HEK293 (cell line): ENCODE results near the gene RPS29.
"Not testable (repeated sequence)": the region's sequence is repeated elsewhere in the genome, so short reads cannot be mapped to it uniquely, and the experiment has no call there.

Experiments
- CTCF ChIA-PET: fragments of 350-600 bp; formaldehyde crosslinking; extraction: SDS; loops from one replicate; lab custom pipeline; 2021; ENCODE audit warnings: antibody characterized with exemption; lab: Yijun Ruan, JAX
- POLR2A ChIA-PET: fragments of 300-600 bp; formaldehyde crosslinking; extraction: SDS; loops from one replicate; lab custom pipeline; 2020; ENCODE audit warnings: antibody characterized with exemption, inconsistent platforms; lab: Yijun Ruan, JAX
- H3K27ac ChIP-seq: fragments of 200-500 bp; sonication (Bioruptor generic); 2 replicates; pipeline ENCODE4 v1.5.1; 2014; ENCODE audit warnings: low read depth, low read length, control low read depth, inconsistent platforms; ENCODE audit errors: extremely low read depth
- H3K36me3 ChIP-seq, 2 experiments: fragments of 200-500 bp in 1 of 2; sonication (Bioruptor generic) in 1 of 2; 1 replicate in 1 of 2; 2 replicates in 1 of 2; pipeline ENCODE4 v1.5.1; 2014 to 2017; ENCODE audit warnings: inconsistent platforms in 2 of 2, low read length in 2 of 2; ENCODE audit not compliant: control insufficient read depth in 2 of 2, insufficient read depth in 1 of 2
- H3K4me1 ChIP-seq: fragments of 200-500 bp; sonication (Bioruptor generic); 2 replicates; pipeline ENCODE4 v1.5.1; 2014; ENCODE audit warnings: mild to moderate bottlenecking, low read length, inconsistent platforms; ENCODE audit not compliant: control insufficient read depth, insufficient read depth
- H3K4me3 ChIP-seq: 2 replicates; pipeline ENCODE4 v1.5.1; 2011; ENCODE audit warnings: low read depth, mild to moderate bottlenecking, control low read depth, low read length, moderate library complexity
- H3K9me3 ChIP-seq: fragments of 200-500 bp; sonication (Bioruptor generic); 2 replicates; pipeline ENCODE4 v1.5.1; 2014; ENCODE audit warnings: low read depth, low read length, inconsistent platforms; ENCODE audit not compliant: control insufficient read depth, insufficient read depth
- FEZF1 ChIP-seq: fragments of 450-650 bp; formaldehyde crosslinking; IDR thresholded peaks from 2 replicates; pipeline ENCODE4 v1.5.1; 2016; ENCODE audit warnings: missing biosample characterization, missing genetic modification characterization
- ZBTB21 ChIP-seq: fragments of 450-650 bp; formaldehyde crosslinking; IDR thresholded peaks from 2 replicates; pipeline ENCODE4 v1.5.1; 2017; ENCODE audit warnings: missing biosample characterization, missing genetic modification characterization
- ZBTB49 ChIP-seq: fragments of 450-650 bp; formaldehyde crosslinking; IDR thresholded peaks from 2 replicates; pipeline ENCODE4 v1.5.1; 2016; ENCODE audit warnings: missing biosample characterization, missing genetic modification characterization, low read depth
- ZNF112 ChIP-seq: fragments of 450-650 bp; formaldehyde crosslinking; IDR thresholded peaks from 2 replicates; pipeline ENCODE4 v1.5.0; 2017; ENCODE audit warnings: missing biosample characterization, missing genetic modification characterization
- ZNF132 ChIP-seq: fragments of 450-650 bp; formaldehyde crosslinking; IDR thresholded peaks from 2 replicates; pipeline ENCODE4 v1.5.1; 2017; ENCODE audit warnings: missing biosample characterization, missing genetic modification characterization, borderline replicate concordance
- ZNF391 ChIP-seq: fragments of 450-650 bp; formaldehyde crosslinking; IDR thresholded peaks from 2 replicates; pipeline ENCODE4 v1.5.1; 2016; ENCODE audit warnings: low read depth, missing biosample characterization, missing genetic modification characterization, borderline replicate concordance
- ZNF514 ChIP-seq: fragments of 450-650 bp; formaldehyde crosslinking; IDR thresholded peaks from 2 replicates; pipeline ENCODE4 v1.5.1; 2016; ENCODE audit warnings: missing biosample characterization, missing genetic modification characterization
- ZNF555 ChIP-seq: fragments of 450-650 bp; formaldehyde crosslinking; conservative IDR thresholded peaks from 2 replicates; pipeline ENCODE4 v1.5.1; 2017; ENCODE audit warnings: missing biosample characterization, mild to moderate bottlenecking, missing genetic modification characterization, inconsistent platforms
- ZNF610 ChIP-seq: fragments of 450-650 bp; formaldehyde crosslinking; IDR thresholded peaks from 2 replicates; pipeline ENCODE4 v1.5.1; 2016; ENCODE audit warnings: missing biosample characterization, missing genetic modification characterization, borderline replicate concordance
- ZNF670 ChIP-seq: fragments of 450-650 bp; formaldehyde crosslinking; IDR thresholded peaks from 2 replicates; pipeline ENCODE4 v1.5.1; 2016; ENCODE audit warnings: missing biosample characterization, missing genetic modification characterization, low read depth
- ZNF747 ChIP-seq: fragments of 450-650 bp; formaldehyde crosslinking; IDR thresholded peaks from 2 replicates; pipeline ENCODE4 v1.5.1; 2016; ENCODE audit warnings: missing biosample characterization, missing genetic modification characterization
- TF ChIP-seq, protein P1 (sequence below): fragments of 450-650 bp; formaldehyde crosslinking; IDR thresholded peaks from 2 replicates; pipeline ENCODE4 v1.5.1; 2017; ENCODE audit warnings: missing biosample characterization, missing genetic modification characterization
- TF ChIP-seq, protein P2 (sequence below): fragments of 450-650 bp; formaldehyde crosslinking; IDR thresholded peaks from 2 replicates; pipeline ENCODE4 v1.5.1; 2016; ENCODE audit warnings: missing biosample characterization, missing genetic modification characterization

RPS29 gene

DNA sequence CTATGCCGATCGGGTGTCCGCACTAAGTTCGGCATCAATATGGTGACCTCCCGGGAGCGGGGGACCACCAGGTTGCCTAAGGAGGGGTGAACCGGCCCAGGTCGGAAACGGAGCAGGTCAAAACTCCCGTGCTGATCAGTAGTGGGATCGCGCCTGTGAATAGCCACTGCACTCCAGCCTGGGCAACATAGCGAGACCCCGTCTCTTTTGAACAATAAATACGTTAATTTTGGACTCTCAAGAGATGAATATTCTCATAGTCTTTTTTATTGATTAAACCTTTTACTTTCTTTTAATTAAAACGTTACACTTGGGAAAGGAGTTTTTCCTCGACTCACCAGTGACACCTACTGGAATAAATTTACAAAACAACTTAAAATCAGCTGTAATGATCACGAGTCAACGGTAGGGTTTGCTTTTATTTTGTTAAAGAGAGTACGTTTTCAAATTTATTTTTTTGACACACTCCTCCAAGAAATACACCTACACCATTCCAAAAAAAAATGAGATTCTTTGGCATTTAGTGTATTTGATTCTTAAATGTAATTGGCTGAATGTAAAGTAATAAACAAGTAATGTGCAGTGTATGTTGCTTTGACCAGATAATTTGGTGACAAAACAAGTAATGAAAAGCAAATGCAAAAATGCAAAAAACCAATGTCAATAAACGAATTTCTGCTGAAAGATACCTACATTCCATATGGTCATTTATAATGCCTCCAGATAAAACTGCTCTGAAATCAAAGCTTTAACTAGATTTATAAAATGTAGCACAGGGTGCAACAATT, 687 bp upstream of the RPS29 start (continued):
- TF ChIP-seq, protein P1, sequence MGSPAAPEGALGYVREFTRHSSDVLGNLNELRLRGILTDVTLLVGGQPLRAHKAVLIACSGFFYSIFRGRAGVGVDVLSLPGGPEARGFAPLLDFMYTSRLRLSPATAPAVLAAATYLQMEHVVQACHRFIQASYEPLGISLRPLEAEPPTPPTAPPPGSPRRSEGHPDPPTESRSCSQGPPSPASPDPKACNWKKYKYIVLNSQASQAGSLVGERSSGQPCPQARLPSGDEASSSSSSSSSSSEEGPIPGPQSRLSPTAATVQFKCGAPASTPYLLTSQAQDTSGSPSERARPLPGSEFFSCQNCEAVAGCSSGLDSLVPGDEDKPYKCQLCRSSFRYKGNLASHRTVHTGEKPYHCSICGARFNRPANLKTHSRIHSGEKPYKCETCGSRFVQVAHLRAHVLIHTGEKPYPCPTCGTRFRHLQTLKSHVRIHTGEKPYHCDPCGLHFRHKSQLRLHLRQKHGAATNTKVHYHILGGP: no peak
- no peak for TF ChIP-seq ZNF514 (tag by site-specific recombination)
- TF ChIP-seq FEZF1 (tag by site-specific recombination): no peak
- TF ChIP-seq ZNF132 (tag by site-specific recombination): no peak; the same call in 1 of the 2 replicates
- TF ChIP-seq ZNF555: no peak
- TF ChIP-seq ZNF112 (tag by site-specific recombination): no peak
- no peak for TF ChIP-seq ZNF747
- no peak; the same call in 1 of the 2 replicates for TF ChIP-seq ZBTB21 (tag by site-specific recombination)
- TF ChIP-seq ZNF670 (tag by site-specific recombination): no peak
- TF ChIP-seq ZNF610 (tag by site-specific recombination): 0 out of 2 replicates have a peak, but pooled peaks have one; percentile 1
- TF ChIP-seq ZBTB49 (tag by site-specific recombination): no peak
- TF ChIP-seq, protein P2, sequence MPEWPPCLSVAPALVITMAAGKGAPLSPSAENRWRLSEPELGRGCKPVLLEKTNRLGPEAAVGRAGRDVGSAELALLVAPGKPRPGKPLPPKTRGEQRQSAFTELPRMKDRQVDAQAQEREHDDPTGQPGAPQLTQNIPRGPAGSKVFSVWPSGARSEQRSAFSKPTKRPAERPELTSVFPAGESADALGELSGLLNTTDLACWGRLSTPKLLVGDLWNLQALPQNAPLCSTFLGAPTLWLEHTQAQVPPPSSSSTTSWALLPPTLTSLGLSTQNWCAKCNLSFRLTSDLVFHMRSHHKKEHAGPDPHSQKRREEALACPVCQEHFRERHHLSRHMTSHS (tag by site-specific recombination): no peak
- 0 out of 2 replicates have a peak, but pooled peaks have one; percentile 11 for TF ChIP-seq ZNF391 (tag by site-specific recombination)

DNA sequence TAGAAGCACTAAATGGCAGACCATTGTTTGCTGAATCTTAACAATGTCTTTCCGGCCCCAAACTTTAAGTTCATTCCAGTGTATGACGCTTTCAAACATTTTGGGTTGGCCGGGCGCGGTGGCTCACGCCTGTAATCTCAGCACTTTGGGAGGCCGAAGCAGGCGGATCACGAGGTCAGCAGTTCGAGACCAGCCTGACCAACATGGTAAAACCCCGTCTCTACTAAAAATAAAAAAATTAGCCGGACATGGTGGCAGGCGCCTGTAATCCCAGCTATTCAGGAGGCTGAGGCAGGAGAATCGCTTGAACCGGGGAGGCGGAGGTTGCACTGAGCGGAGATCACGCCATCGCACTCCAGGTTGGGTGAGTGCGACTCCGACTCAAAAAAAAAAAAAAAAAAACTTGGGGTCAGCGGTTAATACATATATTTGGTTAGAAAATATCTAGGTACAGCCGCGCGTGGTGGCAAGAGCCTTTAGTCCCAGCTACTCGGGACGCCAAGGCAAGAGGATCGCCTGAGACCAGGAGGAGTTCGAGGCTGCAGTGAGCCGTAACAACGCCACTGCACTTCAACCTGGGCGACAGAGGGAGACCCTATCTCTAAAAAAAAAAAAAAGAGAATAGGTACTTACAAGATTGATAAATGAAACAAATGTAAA, 1.1 kb downstream of the RPS29 start:
- CTCF ChIA-PET: interaction anchor here (0.5 to 1.6 kb wide), 3 partner anchors 14 to 123 kb away, joined by 3 to 5 read pairs (median 3); partner anchors contain the start of gene LRR1
- H3K4me3 ChIP-seq: peak overlapping the region; percentile 92
- H3K9me3 ChIP-seq: not testable (repeated sequence)
- H3K27ac ChIP-seq: peak overlapping the region; percentile 76
- peaks cover 26 to 31% of the 10 kb centered on the region in 2 experiments; a peak in 2 of 3 replicates for H3K36me3 ChIP-seq
- TF ChIP-seq ZNF610 (tag by site-specific recombination): peak; percentile 22; the same call in 1 of the 2 replicates
- TF ChIP-seq, all 188 proteins: peak for 1; not testable (repeated sequence) for 187
- POLR2A ChIA-PET: interaction anchor here (0.7 to 3.3 kb wide), 8 partner anchors 10 to 1760 kb away, joined by 3 to 43 read pairs (median 6); partner anchors contain the start of genes MGAT2 and RPL36AL
- not testable (repeated sequence) for H3K4me1 ChIP-seq

GRCh38 chr14:49584058-49584457, 2.1 kb downstream of the RPS29 start:
- no peak for TF ChIP-seq ZNF391 (tag by site-specific recombination)
- peak overlapping the region; percentile 7 for H3K4me3 ChIP-seq
- H3K4me1 ChIP-seq: peaks cover 9% of the 10 kb centered on the region
- H3K27ac ChIP-seq: no peak overlapping the region
- ChIA-PET CTCF (interaction anchor here (1.6 kb wide), 1 partner anchor 122 kb away, joined by 5 read pairs; no protein-coding TSS in a partner anchor), POLR2A (interaction anchor here (1.1 kb wide), 1 partner anchor 18 kb away, joined by 7 read pairs; no protein-coding TSS in a partner anchor)
- H3K9me3 ChIP-seq: no peaks in the 10 kb centered on the region
- H3K36me3 ChIP-seq: peaks cover 26 to 31% of the 10 kb centered on the region in 2 experiments; a peak in 2 of 3 replicates
